ENCODE measurements around the gene ARHGAP23.

The ARHGAP23 gene

DNA sequence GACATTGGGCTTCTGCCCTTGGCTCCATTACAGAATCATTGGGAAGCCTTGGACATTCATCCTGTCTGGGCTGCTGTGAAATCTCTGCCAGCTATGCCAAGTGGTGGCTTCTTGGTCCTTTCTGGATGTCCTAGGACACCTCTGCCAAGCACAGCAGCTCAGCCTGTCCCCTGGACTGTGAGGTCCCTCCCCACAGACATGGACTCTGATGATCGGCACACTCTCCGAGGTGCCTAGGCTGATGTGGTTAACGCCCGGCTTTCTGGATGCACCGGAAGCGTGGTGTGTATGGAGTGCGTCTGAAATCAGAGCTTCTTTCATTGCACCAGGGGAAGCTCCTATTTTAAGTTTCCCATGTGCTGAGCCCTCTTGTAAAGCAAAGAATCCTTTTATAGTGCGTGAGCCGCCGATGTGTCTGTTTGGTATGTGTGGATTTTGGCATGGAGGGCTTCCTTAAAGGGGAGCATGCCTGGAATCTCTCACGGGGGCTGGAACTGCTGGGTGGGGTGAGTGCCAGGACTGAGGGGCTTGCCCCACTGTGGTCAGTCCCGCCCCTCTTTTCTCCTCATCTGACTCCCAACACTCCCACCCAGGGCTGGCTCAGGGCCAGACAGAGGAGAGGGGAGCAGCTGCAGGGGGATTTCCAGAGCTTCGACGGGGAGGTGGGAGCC is 7.0 kb upstream of the ARHGAP23 start:
- TF ChIP-seq, protein P1, sequence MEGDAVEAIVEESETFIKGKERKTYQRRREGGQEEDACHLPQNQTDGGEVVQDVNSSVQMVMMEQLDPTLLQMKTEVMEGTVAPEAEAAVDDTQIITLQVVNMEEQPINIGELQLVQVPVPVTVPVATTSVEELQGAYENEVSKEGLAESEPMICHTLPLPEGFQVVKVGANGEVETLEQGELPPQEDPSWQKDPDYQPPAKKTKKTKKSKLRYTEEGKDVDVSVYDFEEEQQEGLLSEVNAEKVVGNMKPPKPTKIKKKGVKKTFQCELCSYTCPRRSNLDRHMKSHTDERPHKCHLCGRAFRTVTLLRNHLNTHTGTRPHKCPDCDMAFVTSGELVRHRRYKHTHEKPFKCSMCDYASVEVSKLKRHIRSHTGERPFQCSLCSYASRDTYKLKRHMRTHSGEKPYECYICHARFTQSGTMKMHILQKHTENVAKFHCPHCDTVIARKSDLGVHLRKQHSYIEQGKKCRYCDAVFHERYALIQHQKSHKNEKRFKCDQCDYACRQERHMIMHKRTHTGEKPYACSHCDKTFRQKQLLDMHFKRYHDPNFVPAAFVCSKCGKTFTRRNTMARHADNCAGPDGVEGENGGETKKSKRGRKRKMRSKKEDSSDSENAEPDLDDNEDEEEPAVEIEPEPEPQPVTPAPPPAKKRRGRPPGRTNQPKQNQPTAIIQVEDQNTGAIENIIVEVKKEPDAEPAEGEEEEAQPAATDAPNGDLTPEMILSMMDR (IDR thresholded peaks at IDR 0.05; ENCODE audit: insufficient read depth, low read depth, low read length, missing control alignments), result no peak
- H3K4me3 ChIP-seq (ENCODE audit: low read depth, low read length), result no peak overlapping the region
- DNase-seq (ENCODE audit: low read depth), result no peak

GRCh38 chr17:38421871-38422827 is 6.1 kb upstream of the ARHGAP23 start:
- DNase-seq (ENCODE audit: low read depth), result no peak
- H3K4me3 ChIP-seq (ENCODE audit: low read depth, low read length), result no peak overlapping the region
- TF ChIP-seq, protein P1 (IDR thresholded peaks at IDR 0.05; ENCODE audit: insufficient read depth, low read depth, low read length, missing control alignments), result no peak

- no peak overlapping the region for H3K4me3 ChIP-seq (ENCODE audit: low read depth, low read length)
- TF ChIP-seq, protein P1 (IDR thresholded peaks at IDR 0.05; ENCODE audit: insufficient read depth, low read depth, low read length, missing control alignments), result no peak
- no peak for DNase-seq (ENCODE audit: low read depth)
Observed at GRCh38 chr17:38424297-38424972, 3.8 kb upstream of the ARHGAP23 start.

- TF ChIP-seq, protein P1 (IDR thresholded peaks at IDR 0.05; ENCODE audit: insufficient read depth, low read depth, low read length, missing control alignments), result no peak
- DNase-seq (ENCODE audit: low read depth), result no peak
Observed at GRCh38 chr17:38425031-38425430, 3.2 kb upstream of the ARHGAP23 start.

GRCh38 chr17:38425744-38426143 is 2.5 kb upstream of the ARHGAP23 start:
- TF ChIP-seq, protein P1 (IDR thresholded peaks at IDR 0.05; ENCODE audit: insufficient read depth, low read depth, low read length, missing control alignments), result no peak
- no peak for DNase-seq (ENCODE audit: low read depth)
- no peak overlapping the region for H3K4me3 ChIP-seq (ENCODE audit: low read depth, low read length)

More at GRCh38 chr17:38425031-38425430, 3.2 kb upstream of the ARHGAP23 start:
- H3K4me3 ChIP-seq (ENCODE audit: low read depth, low read length), result no peak overlapping the region

- TF ChIP-seq, protein P1 (IDR thresholded peaks at IDR 0.05; ENCODE audit: insufficient read depth, low read depth, low read length, missing control alignments), result no peak
- no peak for DNase-seq (ENCODE audit: low read depth)
- no peak overlapping the region for H3K4me3 ChIP-seq (ENCODE audit: low read depth, low read length)
Observed at GRCh38 chr17:38426441-38426840, 1.8 kb upstream of the ARHGAP23 start.

Measured in GM12865 (cell line).